ENCODE measurements around the gene LTBP1. TPM values are rescaled to one million over a fixed set of nuclear protein-coding genes. Genes with fewer than 3 reads are reported as not detected.

Gene LTBP1
- total RNA-seq, 2 experiments from 2014 or later: 0.06 TPM; not detected in 1

DNA sequence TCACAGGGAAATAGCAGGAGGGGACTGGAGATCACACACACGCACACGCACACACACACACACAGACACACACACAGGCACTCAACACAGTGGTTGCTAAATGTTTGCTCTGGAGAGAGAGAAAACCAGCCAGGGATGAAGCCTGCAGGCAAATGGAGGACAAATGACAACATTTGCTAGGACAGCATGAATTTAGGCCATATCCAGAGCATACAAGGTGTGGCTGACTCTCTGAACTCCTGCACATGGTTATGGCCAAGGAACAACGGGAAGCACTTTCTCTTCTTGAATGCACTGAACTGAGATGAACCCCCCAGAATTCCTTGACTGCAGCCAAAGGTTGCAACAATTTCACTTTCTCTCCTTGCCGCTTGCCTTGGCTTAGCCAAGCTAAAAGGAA is 299.7 kb downstream of the LTBP1 start:
- no peaks in the 10 kb centered on the region for H3K4me1 Mint-ChIP-seq (ENCODE audit: low read depth)
- H3K27ac Mint-ChIP-seq: no peak overlapping the region
- H3K27me3 Mint-ChIP-seq: no peaks in the 10 kb centered on the region
- H3K36me3 Mint-ChIP-seq (ENCODE audit: low read depth): no peaks in the 10 kb centered on the region
- ATAC-seq (ENCODE audit: poor library complexity) (no peak), DNase-seq (no peak)
- intact Hi-C loops (cut with DNase I, micrococcal nuclease): no loop called here
- no peaks in the 10 kb centered on the region for H3K9me3 ChIP-seq (ENCODE audit: control insufficient read depth in 1 of 2, insufficient read depth in 1 of 2, low read length in 2 of 2)
- no peaks in the 10 kb centered on the region for H3K27me3 ChIP-seq (ENCODE audit: control insufficient read depth in 1 of 2, insufficient read depth in 2 of 2, low read length in 2 of 2)
- TF ChIP-seq, protein P1, sequence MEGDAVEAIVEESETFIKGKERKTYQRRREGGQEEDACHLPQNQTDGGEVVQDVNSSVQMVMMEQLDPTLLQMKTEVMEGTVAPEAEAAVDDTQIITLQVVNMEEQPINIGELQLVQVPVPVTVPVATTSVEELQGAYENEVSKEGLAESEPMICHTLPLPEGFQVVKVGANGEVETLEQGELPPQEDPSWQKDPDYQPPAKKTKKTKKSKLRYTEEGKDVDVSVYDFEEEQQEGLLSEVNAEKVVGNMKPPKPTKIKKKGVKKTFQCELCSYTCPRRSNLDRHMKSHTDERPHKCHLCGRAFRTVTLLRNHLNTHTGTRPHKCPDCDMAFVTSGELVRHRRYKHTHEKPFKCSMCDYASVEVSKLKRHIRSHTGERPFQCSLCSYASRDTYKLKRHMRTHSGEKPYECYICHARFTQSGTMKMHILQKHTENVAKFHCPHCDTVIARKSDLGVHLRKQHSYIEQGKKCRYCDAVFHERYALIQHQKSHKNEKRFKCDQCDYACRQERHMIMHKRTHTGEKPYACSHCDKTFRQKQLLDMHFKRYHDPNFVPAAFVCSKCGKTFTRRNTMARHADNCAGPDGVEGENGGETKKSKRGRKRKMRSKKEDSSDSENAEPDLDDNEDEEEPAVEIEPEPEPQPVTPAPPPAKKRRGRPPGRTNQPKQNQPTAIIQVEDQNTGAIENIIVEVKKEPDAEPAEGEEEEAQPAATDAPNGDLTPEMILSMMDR (IDR thresholded peaks at IDR 0.05): no peak
- no peak overlapping the region for H3K4me3 ChIP-seq (ENCODE audit: low read length)
- POLR2A ChIA-PET: no interaction called here
- no peaks in the 10 kb centered on the region for H3K9me3 Mint-ChIP-seq
- no peaks in the 10 kb centered on the region for H3K36me3 ChIP-seq (ENCODE audit: insufficient read depth, low read length)
- H3K27ac ChIP-seq (ENCODE audit: low read depth in 1 of 2, low read length in 2 of 2): no peak overlapping the region
- CTCF ChIA-PET: interaction anchor here (1.1 kb wide), 1 partner anchor 22 kb away, joined by 3 read pairs; no protein-coding TSS in a partner anchor
- H3K4me1 ChIP-seq (ENCODE audit: insufficient read depth, low read length): no peaks in the 10 kb centered on the region
- H3K4me3 Mint-ChIP-seq: no peak overlapping the region

GRCh38 chr2:33247365-33247764 is 300.6 kb downstream of the LTBP1 start:
- no peaks in the 10 kb centered on the region for H3K27me3 ChIP-seq (ENCODE audit: control insufficient read depth in 1 of 2, insufficient read depth in 2 of 2, low read length in 2 of 2)
- CTCF ChIA-PET: interaction anchor here (1.1 kb wide), 1 partner anchor 21 kb away, joined by 3 read pairs; no protein-coding TSS in a partner anchor
- intact Hi-C loops (cut with DNase I, micrococcal nuclease): no loop called here
- H3K4me1 Mint-ChIP-seq (ENCODE audit: low read depth): no peaks in the 10 kb centered on the region
- H3K4me3 Mint-ChIP-seq: no peak overlapping the region
- H3K36me3 Mint-ChIP-seq (ENCODE audit: low read depth): no peaks in the 10 kb centered on the region
- no peak overlapping the region for H3K27ac Mint-ChIP-seq
- no peak overlapping the region for H3K27ac ChIP-seq (ENCODE audit: low read depth in 1 of 2, low read length in 2 of 2)
- POLR2A ChIA-PET: no interaction called here
- ATAC-seq (ENCODE audit: poor library complexity) (no peak), DNase-seq (no peak)
- H3K4me3 ChIP-seq (ENCODE audit: low read length): no peak overlapping the region
- TF ChIP-seq, protein P1 (IDR thresholded peaks at IDR 0.05): no peak
- H3K4me1 ChIP-seq (ENCODE audit: insufficient read depth, low read length): no peaks in the 10 kb centered on the region
- no peaks in the 10 kb centered on the region for H3K9me3 Mint-ChIP-seq
- no peaks in the 10 kb centered on the region for H3K9me3 ChIP-seq (ENCODE audit: control insufficient read depth in 1 of 2, insufficient read depth in 1 of 2, low read length in 2 of 2)
- no peaks in the 10 kb centered on the region for H3K27me3 Mint-ChIP-seq
- H3K36me3 ChIP-seq (ENCODE audit: insufficient read depth, low read length): no peaks in the 10 kb centered on the region

DNA sequence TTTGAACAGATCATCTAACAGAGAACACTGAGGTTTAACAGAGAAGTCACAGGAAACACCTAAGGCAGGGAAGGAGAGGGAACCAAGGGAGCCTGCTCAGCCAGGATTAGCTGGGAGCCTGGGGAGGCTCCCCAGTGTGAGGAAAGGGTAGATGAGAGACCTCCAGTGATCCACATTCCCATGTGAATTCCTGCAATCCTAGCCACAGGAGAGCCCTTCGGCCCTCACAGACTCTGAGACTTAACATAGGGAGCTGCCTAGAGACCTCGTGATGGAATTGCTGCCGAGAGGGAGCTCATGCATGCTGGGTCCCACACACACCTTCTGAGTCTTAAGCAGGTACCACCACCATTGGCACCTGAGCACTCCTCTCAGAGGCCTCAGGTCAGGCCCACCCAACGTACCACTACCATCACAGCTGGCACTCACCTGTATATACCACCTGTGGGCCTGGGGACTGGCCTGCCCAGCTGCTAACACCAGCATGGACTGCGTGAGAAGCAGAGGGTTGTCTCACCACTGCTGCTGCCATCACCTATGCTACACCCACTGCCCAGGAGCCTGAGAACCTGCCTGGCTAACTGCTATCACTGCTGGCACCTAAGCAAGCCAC is 303.8 kb downstream of the LTBP1 start:
- no peak overlapping the region for H3K4me3 ChIP-seq (ENCODE audit: low read length)
- ATAC-seq (ENCODE audit: poor library complexity) (no peak), DNase-seq (no peak)
- ChIA-PET CTCF (no interaction called here), POLR2A (no interaction called here)
- H3K36me3 Mint-ChIP-seq (ENCODE audit: low read depth): no peaks in the 10 kb centered on the region
- no peak overlapping the region for H3K27ac ChIP-seq (ENCODE audit: low read depth in 1 of 2, low read length in 2 of 2)
- no peaks in the 10 kb centered on the region for H3K27me3 ChIP-seq (ENCODE audit: control insufficient read depth in 1 of 2, insufficient read depth in 2 of 2, low read length in 2 of 2)
- H3K27ac Mint-ChIP-seq: no peak overlapping the region
- H3K36me3 ChIP-seq (ENCODE audit: insufficient read depth, low read length): no peaks in the 10 kb centered on the region
- no peaks in the 10 kb centered on the region for H3K4me1 Mint-ChIP-seq (ENCODE audit: low read depth)
- H3K9me3 Mint-ChIP-seq: no peaks in the 10 kb centered on the region
- H3K9me3 ChIP-seq (ENCODE audit: control insufficient read depth in 1 of 2, insufficient read depth in 1 of 2, low read length in 2 of 2): no peaks in the 10 kb centered on the region
- TF ChIP-seq, protein P1 (IDR thresholded peaks at IDR 0.05): no peak
- no peak overlapping the region for H3K4me3 Mint-ChIP-seq
- H3K4me1 ChIP-seq (ENCODE audit: insufficient read depth, low read length): no peaks in the 10 kb centered on the region
- H3K27me3 Mint-ChIP-seq: no peaks in the 10 kb centered on the region
- intact Hi-C loops (cut with DNase I, micrococcal nuclease): no loop called here
